Chondrocyte (in vitro differentiated cells): Measurements from ENCODE around the gene CCDC40. TPM values are rescaled to one million over a fixed set of nuclear protein-coding genes. Genes with fewer than 3 reads are reported as not detected.

ENCODE experiments used
- DNase-seq: peaks from one replicate; pipeline ENCODE4 v3.0.0; 2021; ENCODE audit warnings: mixed read lengths, low spot score
- H3K27ac Mint-ChIP-seq: one replicate; pipeline ENCODE4 v1.8.0; 2021; ENCODE audit warnings: mild to moderate bottlenecking, moderate library complexity, mixed read lengths; ENCODE audit not compliant: unreplicated experiment
- H3K27me3 Mint-ChIP-seq: 2 replicates; pipeline ENCODE4 v1.8.0; 2021; ENCODE audit warnings: low read depth, mixed read lengths
- H3K36me3 Mint-ChIP-seq: 2 replicates; pipeline ENCODE4 v1.8.0; 2021; ENCODE audit warnings: low read depth, mixed read lengths
- H3K4me1 Mint-ChIP-seq: 2 replicates; pipeline ENCODE4 v1.8.0; 2021; ENCODE audit warnings: low read depth, mild to moderate bottlenecking, mixed read lengths
- H3K4me3 Mint-ChIP-seq: one replicate; pipeline ENCODE4 v1.8.0; 2021; ENCODE audit warnings: mild to moderate bottlenecking, moderate library complexity, mixed read lengths; ENCODE audit not compliant: unreplicated experiment
- H3K9me3 Mint-ChIP-seq: 2 replicates; pipeline ENCODE4 v1.8.0; 2021; ENCODE audit warnings: low read depth, mixed read lengths
- CTCF ChIP-seq: fragments of 200-600 bp; sonication (generic); IDR thresholded peaks from 2 replicates; pipeline ENCODE4 v1.5.0; 2021; ENCODE audit warnings: antibody characterized with exemption, mild to moderate bottlenecking, moderate library complexity
- total RNA-seq: library from RNA; stranded (reverse); gene quantifications from 3 replicates; pipeline ENCODE4 v1.2.1, GENCODE V29; 2021

CCDC40 gene
- total RNA-seq, 1 donor from 2014 or later: 5.8 TPM

DNA sequence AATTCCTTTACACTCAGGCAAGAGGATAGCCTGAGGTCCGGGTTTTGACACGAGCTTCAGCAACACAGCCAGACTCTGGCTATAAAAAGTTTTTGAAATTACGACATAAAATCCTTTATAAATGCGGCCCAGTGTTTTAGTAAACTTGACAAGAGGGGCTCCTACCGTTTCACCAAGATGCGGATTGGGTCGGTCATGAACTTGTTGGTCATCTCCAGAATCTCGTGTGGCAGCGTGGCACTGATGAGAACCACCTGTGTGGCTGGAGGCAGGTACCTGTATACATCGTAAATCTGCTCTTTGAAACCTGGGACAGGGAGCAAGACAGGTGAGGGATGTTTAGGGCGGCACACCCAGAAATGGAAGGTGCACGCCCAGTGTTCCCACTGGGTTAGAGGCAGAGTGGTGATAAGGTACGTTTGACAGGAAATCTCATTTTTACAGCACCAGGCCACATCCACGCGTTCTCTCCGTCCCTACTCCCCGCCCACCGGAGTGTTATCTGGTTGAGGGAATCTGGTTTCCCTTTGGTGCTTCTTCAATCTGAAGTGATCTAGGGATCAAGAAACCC lies 102.5 kb downstream of the CCDC40 start:
- TF ChIP-seq CTCF: no peak
- Mint-ChIP-seq H3K9me3 (no peaks in the 10 kb centered on the region), H3K27ac (no peak overlapping the region), H3K36me3 (peaks cover 62% of the 10 kb centered on the region), H3K27me3 (no peaks in the 10 kb centered on the region), H3K4me3 (no peak overlapping the region), H3K4me1 (no peaks in the 10 kb centered on the region)
- DNase-seq: no peak

DNA sequence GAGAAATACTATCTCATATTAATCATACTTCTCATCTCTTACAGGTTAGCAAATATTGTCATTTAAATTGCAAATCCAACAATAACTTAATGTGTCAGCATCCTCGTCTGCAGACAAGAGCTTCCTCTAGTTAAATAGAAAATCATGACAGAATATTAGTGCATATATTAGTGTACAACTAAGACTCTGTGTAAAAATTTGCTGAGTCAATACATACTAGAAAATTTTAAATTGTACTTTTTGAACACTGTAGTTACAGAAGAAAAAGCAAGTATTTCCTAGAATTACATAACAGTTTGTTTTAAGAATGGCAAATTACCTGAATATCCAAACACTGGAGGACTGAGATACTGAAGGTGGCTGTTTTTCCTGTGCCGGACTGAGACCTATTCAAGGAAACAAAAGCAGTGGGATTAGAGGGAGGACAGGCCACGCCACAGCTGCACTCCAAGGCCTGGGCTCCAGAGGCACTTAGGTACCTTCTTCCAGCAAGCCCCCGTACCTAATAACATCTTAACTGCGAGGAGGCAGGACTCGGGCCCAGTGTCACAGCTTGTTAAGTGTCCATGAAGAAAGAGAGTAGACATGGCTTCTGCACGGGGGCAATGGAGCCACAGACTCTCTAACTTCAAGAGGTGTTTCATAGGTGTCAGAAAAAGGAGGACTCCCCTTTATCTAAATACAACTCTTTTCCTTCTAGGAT lies 105.2 kb downstream of the CCDC40 start:
- Mint-ChIP-seq H3K27me3 (no peaks in the 10 kb centered on the region), H3K9me3 (no peaks in the 10 kb centered on the region), H3K4me3 (no peak overlapping the region), H3K27ac (no peak overlapping the region), H3K4me1 (peaks cover 19% of the 10 kb centered on the region), H3K36me3 (peaks cover 42% of the 10 kb centered on the region)
- no peak for DNase-seq
- TF ChIP-seq CTCF: no peak

- peaks cover 21% of the 10 kb centered on the region for H3K4me1 Mint-ChIP-seq
- no peak for DNase-seq
- H3K27ac Mint-ChIP-seq: no peak overlapping the region
- H3K27me3 Mint-ChIP-seq: no peaks in the 10 kb centered on the region
- no peak overlapping the region for H3K4me3 Mint-ChIP-seq
- no peak for TF ChIP-seq CTCF
- no peaks in the 10 kb centered on the region for H3K9me3 Mint-ChIP-seq
- peaks cover 30% of the 10 kb centered on the region for H3K36me3 Mint-ChIP-seq
Measured at GRCh38 chr17:80142929-80143328, 106.5 kb downstream of the CCDC40 start.

DNA sequence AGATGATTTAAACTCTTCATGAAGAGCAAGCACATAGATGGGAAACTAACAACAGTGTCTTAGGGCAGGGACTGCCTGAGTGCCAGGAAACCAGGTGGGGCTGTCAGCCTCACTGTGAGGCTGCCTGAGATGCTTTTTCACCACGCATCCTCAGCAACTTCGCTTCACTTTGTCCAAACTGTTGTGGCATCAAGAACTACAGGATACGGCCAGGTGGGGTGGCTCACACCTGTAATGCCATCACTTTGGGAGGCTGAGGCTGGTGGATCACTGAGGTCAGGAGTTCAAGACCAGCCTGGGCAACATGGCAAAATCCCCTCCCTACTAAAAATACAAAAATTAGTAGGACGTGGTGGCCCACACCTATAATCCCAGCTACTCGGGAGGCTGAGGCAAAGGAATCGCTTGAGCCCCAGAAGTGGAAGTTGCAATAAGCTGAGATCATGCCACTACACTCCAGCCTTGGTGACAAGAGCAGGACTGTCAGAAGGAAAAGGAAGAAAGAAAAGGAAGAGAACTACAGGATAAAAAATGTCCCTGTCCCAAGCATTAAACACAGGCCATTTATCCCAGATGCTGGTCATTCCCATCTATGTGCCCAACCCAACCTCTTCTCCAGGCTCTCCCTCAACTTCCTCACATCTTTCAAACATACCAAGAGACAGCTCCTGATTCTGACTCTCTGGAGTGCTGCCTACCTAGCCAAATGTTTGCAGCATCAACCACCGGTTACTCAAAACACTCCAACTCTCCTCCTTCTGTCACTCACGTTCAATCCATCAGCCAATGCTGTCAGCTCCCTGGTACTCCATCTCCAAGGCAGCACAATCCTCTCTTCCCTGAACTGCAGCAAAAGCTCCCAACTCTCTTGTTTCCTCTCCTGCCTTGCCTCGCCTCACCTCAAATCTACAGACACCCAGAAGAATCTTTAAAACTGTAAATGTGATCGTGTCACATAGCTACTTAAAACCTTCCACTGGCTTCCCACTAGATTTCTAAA lies 108.9 kb downstream of the CCDC40 start:
- H3K4me1 Mint-ChIP-seq: peaks cover 33% of the 10 kb centered on the region
- peaks cover 11% of the 10 kb centered on the region for H3K36me3 Mint-ChIP-seq
- H3K4me3 Mint-ChIP-seq: peak overlapping the region; percentile 85
- no peak for TF ChIP-seq CTCF
- no peaks in the 10 kb centered on the region for H3K27me3 Mint-ChIP-seq
- no peaks in the 10 kb centered on the region for H3K9me3 Mint-ChIP-seq
- DNase-seq: no peak
- peak overlapping the region; percentile 72 for H3K27ac Mint-ChIP-seq
